ENCODE results near the gene MAD1L1. TPM values are rescaled to one million over a fixed set of nuclear protein-coding genes. Genes with fewer than 3 reads are reported as not detected.
"Not testable (repeated sequence)": the region's sequence is repeated elsewhere in the genome, so short reads cannot be mapped to it uniquely, and the experiment has no call there.

The MAD1L1 gene
- total RNA-seq, 1 donor from 2014 or later, result 59.6 TPM

GRCh38 chr7:2163600-2164555, 68.9 kb downstream of the MAD1L1 start:
- intact Hi-C loops (cut with DNase I), result no loop called here
- DNase-seq (ENCODE audit: low spot score in 2 of 2), result peak in 1 of 2 donors; percentile 28
- Histone ChIP-seq H3K4me3 (no peak overlapping the region), H3K4me1 (no peaks in the 10 kb centered on the region), H3K36me3 (peaks cover 0 to 3% of the 10 kb centered on the region in 2 donors), H3K27me3 (no peaks in the 10 kb centered on the region), H3K27ac (no peak overlapping the region), H3K9me3 (no peaks in the 10 kb centered on the region)
- TF ChIP-seq CTCF (IDR thresholded peaks at IDR 0.05), result no peak

- Histone ChIP-seq H3K27me3 (no peaks in the 10 kb centered on the region), H3K27ac (no peak overlapping the region)
Observed at GRCh38 chr7:2162959-2163358, 69.8 kb downstream of the MAD1L1 start.

GRCh38 chr7:2162004-2162902, 70.5 kb downstream of the MAD1L1 start:
- H3K9me3 ChIP-seq; DNase-seq (ENCODE audit: low spot score in 2 of 2); H3K27ac ChIP-seq; H3K27me3 ChIP-seq; H3K4me3 ChIP-seq; H3K4me1 ChIP-seq; intact Hi-C loops (cut with DNase I); H3K36me3 ChIP-seq: not testable (repeated sequence)

More at GRCh38 chr7:2162959-2163358, 69.8 kb downstream of the MAD1L1 start:
- peak in 1 of 2 donors; percentile 16 for DNase-seq (ENCODE audit: low spot score in 2 of 2)
- Histone ChIP-seq H3K4me1 (peaks cover 0 to 2% of the 10 kb centered on the region in 2 donors), H3K4me3 (no peak overlapping the region), H3K36me3 (peaks cover 0 to 3% of the 10 kb centered on the region in 2 donors), H3K9me3 (no peaks in the 10 kb centered on the region)
- intact Hi-C loops (cut with DNase I), result no loop called here
- no peak for TF ChIP-seq CTCF (IDR thresholded peaks at IDR 0.05)

GRCh38 chr7:2159176-2159520, 73.6 kb downstream of the MAD1L1 start:
- Histone ChIP-seq H3K27ac (no peak overlapping the region), H3K36me3 (no peaks in the 10 kb centered on the region), H3K9me3 (no peaks in the 10 kb centered on the region), H3K4me1 (peaks cover 0 to 10% of the 10 kb centered on the region in 2 donors), H3K27me3 (no peaks in the 10 kb centered on the region), H3K4me3 (no peak overlapping the region)
- no peak for TF ChIP-seq CTCF (IDR thresholded peaks at IDR 0.05)
- DNase-seq (ENCODE audit: low spot score in 2 of 2), result peak in 1 of 2 donors; percentile 24
- intact Hi-C loops (cut with DNase I), result no loop called here

GRCh38 chr7:2158331-2159175, 74.2 kb downstream of the MAD1L1 start:
- no peak for TF ChIP-seq CTCF (IDR thresholded peaks at IDR 0.05)
- H3K9me3 ChIP-seq, result no peaks in the 10 kb centered on the region
- peak overlapping the region; percentile 68 to 75 for H3K27ac ChIP-seq
- intact Hi-C loops (cut with DNase I), result no loop called here
- no peaks in the 10 kb centered on the region for H3K36me3 ChIP-seq
- no peak for DNase-seq (ENCODE audit: low spot score in 2 of 2)
- H3K4me1 ChIP-seq, result peaks cover 0 to 10% of the 10 kb centered on the region in 2 donors
- H3K4me3 ChIP-seq, result no peak overlapping the region
- H3K27me3 ChIP-seq, result no peaks in the 10 kb centered on the region

All from ascending aorta (tissue), 2 donors.